T-helper 2 cell treated with Interferon-gamma antibody and Interleukin-4, amounts not matched to agents 5 μg/mL and 100 μg/mL, for 36 hours (primary cell): ENCODE results near the gene GLTP.
"Not testable (repeated sequence)": the region's sequence is repeated elsewhere in the genome, so short reads cannot be mapped to it uniquely, and the experiment has no call there.

Experiments used
- DNase-seq: peaks from one replicate; pipeline ENCODE4 v3.0.0; 2021; ENCODE audit warnings: low spot score
- H3K27ac Mint-ChIP-seq: one replicate; pipeline ENCODE4 v1.8.0; 2021; ENCODE audit warnings: mild to moderate bottlenecking, mixed read lengths
- H3K27me3 Mint-ChIP-seq: one replicate; pipeline ENCODE4 v1.8.0; 2021; ENCODE audit warnings: low read depth, mixed read lengths
- H3K36me3 Mint-ChIP-seq: one replicate; pipeline ENCODE4 v1.8.0; 2021; ENCODE audit warnings: low read depth, mixed read lengths
- H3K4me1 Mint-ChIP-seq: one replicate; pipeline ENCODE4 v1.8.0; 2021; ENCODE audit warnings: low read depth, mixed read lengths
- H3K4me3 Mint-ChIP-seq: one replicate; pipeline ENCODE4 v1.8.0; 2022; ENCODE audit warnings: mild to moderate bottlenecking, moderate library complexity, mixed read lengths
- H3K9me3 Mint-ChIP-seq: one replicate; pipeline ENCODE4 v1.8.0; 2021; ENCODE audit warnings: mixed read lengths

GLTP gene

GRCh38 chr12:109915171-109916040 is 35.1 kb upstream of the GLTP start:
- no peaks in the 10 kb centered on the region for H3K9me3 Mint-ChIP-seq
- H3K27ac Mint-ChIP-seq: peak overlapping the region; percentile 12
- H3K27me3 Mint-ChIP-seq: no peaks in the 10 kb centered on the region
- peaks cover 57% of the 10 kb centered on the region for H3K36me3 Mint-ChIP-seq
- H3K4me1 Mint-ChIP-seq: no peaks in the 10 kb centered on the region
- no peak for DNase-seq
- H3K4me3 Mint-ChIP-seq: no peak overlapping the region

DNA sequence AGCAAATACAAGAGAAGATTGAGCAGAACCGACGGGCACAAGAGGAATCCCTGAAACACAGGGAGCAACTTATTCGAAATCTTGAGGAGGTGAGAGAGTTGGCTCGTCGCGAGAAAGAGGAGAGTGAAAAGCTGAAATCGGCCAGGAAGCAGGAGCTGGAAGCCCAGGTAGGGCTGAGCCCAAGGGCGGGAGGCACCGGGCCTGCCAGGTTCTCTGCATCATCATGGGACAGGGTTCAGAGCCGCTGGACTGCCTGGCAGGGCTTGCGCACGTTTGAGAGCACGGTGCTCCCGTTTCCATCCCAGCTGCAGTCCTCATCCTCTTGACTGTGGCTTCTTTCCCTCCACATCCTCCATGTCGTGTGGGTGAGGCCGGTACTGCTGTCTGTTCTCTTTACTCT is 34.1 kb upstream of the GLTP start:
- no peaks in the 10 kb centered on the region for H3K4me1 Mint-ChIP-seq
- H3K4me3 Mint-ChIP-seq: no peak overlapping the region
- no peak for DNase-seq
- H3K27me3 Mint-ChIP-seq: no peaks in the 10 kb centered on the region
- H3K27ac Mint-ChIP-seq: no peak overlapping the region
- H3K36me3 Mint-ChIP-seq: peaks cover 53% of the 10 kb centered on the region
- H3K9me3 Mint-ChIP-seq: no peaks in the 10 kb centered on the region

- Mint-ChIP-seq H3K4me3 (no peak overlapping the region), H3K27ac (no peak overlapping the region), H3K9me3 (no peaks in the 10 kb centered on the region), H3K4me1 (no peaks in the 10 kb centered on the region), H3K27me3 (no peaks in the 10 kb centered on the region), H3K36me3 (peaks cover 63% of the 10 kb centered on the region)
- DNase-seq: no peak
Measured at GRCh38 chr12:109912855-109913321, 32.5 kb upstream of the GLTP start.

DNA sequence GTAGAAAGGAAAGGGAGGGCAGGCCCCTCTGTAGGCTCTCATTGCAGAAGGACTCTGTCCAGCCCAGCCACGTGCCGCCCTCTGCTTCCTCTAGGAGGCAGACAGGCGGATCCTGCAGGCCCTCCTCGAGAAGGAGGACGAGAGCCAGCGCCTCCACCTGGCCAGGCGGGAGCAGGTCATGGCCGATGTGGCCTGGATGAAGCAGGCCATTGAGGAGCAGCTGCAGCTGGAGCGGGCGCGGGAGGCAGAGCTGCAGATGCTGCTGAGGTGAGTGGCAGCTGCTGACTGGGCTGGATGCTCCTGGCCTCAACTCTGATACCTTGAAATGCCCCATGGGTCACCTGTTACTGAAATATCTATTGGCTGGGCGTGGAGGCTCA is 30.6 kb upstream of the GLTP start:
- Mint-ChIP-seq H3K27ac (no peak overlapping the region), H3K27me3 (no peaks in the 10 kb centered on the region), H3K36me3 (peaks cover 64% of the 10 kb centered on the region), H3K9me3 (no peaks in the 10 kb centered on the region), H3K4me3 (no peak overlapping the region), H3K4me1 (no peaks in the 10 kb centered on the region)
- peak; percentile 8 for DNase-seq

- DNase-seq: no peak
- H3K9me3 Mint-ChIP-seq: no peaks in the 10 kb centered on the region
- H3K27ac Mint-ChIP-seq: no peak overlapping the region
- peaks cover 64% of the 10 kb centered on the region for H3K36me3 Mint-ChIP-seq
- H3K4me1 Mint-ChIP-seq: no peaks in the 10 kb centered on the region
- H3K4me3 Mint-ChIP-seq: no peak overlapping the region
- H3K27me3 Mint-ChIP-seq: no peaks in the 10 kb centered on the region
Measured at GRCh38 chr12:109910254-109910968, 30.1 kb upstream of the GLTP start.

- DNase-seq: no peak
- Mint-ChIP-seq H3K9me3 (no peaks in the 10 kb centered on the region), H3K36me3 (peaks cover 54% of the 10 kb centered on the region), H3K27me3 (no peaks in the 10 kb centered on the region), H3K4me1 (peaks cover 5% of the 10 kb centered on the region), H3K4me3 (no peak overlapping the region), H3K27ac (no peak overlapping the region)
Measured at GRCh38 chr12:109905301-109905700, 25.0 kb upstream of the GLTP start.

DNA sequence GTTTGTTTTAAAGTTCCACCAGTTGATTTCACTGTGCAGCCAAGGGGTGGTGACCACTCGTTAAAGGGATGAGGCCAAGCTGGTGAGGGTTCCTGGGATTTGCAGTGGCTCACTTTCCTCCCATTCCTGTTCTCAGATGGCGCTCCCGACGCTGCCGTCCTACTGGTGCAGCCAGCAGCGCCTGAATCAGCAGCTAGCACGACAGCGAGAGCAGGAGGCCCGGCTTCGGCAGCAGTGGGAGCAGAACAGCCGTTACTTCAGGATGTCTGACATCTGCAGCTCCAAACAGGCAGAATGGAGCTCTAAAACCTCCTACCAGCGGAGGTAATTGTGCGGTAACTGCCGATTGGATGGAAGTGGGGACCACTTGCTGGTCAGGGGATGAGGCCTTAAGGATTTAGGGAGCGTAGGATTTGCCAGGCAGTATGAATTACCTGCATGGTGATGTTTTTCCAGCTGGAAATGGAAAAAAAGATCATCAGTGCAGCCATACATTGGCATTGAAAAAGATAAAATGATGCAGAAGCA is 22.6 kb upstream of the GLTP start:
- Mint-ChIP-seq H3K4me3 (no peak overlapping the region), H3K27me3 (no peaks in the 10 kb centered on the region), H3K4me1 (peaks cover 10% of the 10 kb centered on the region), H3K36me3 (peaks cover 42% of the 10 kb centered on the region), H3K9me3 (no peaks in the 10 kb centered on the region), H3K27ac (no peak overlapping the region)
- no peak for DNase-seq

DNA sequence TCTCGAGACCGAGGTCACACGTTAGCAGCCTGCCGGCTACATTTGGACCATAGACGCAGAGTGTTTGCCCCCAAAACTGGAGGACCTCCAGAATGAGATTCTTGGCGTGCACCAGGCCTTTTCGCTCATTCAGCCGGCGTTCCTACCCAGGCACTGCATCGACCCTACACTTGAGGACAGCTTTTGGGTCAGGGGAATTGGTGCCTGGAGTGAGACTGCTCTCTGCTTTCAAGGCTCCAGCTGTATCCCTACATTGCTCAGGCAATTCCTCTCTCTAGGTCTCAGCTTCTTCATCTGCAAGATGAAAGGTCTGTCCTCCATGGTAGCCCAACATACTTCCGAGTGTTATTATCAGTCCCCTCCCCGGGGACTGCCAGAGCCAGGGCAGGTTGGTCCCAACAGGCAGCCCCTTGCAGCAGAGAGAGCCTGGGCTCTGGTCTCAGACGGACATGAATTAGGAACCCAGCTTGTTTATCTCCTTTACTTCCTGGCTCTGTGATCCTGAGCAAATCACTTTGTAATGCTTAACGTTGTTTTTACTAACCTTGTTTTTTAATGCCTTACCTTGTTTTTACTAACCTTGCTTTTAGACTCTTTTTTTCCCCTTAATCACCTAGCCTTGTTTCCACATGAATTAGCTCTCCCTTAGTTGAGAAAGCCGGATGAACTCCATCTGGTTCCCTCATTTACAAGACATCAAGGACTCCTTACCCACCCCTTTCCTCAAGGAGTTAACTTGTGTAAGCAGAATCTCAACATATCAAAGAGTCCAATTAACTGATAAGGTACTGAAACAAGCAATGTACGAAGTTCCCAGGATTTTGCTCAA is 20.6 kb upstream of the GLTP start:
- Mint-ChIP-seq H3K4me1 (peaks cover 10% of the 10 kb centered on the region), H3K27me3 (no peaks in the 10 kb centered on the region), H3K27ac (peak overlapping the region; percentile 87), H3K36me3 (peaks cover 26% of the 10 kb centered on the region), H3K9me3 (no peaks in the 10 kb centered on the region), H3K4me3 (peak overlapping the region; percentile 85)
- no peak for DNase-seq

- peak within 1 kb of the TSS; percentile 98 for H3K27ac Mint-ChIP-seq
- H3K9me3 Mint-ChIP-seq: no peaks in the 10 kb centered on the region
- peak; percentile 68 for DNase-seq
- H3K27me3 Mint-ChIP-seq: no peaks in the 10 kb centered on the region
- H3K36me3 Mint-ChIP-seq: peaks cover 20% of the 10 kb centered on the region
- peaks cover 10% of the 10 kb centered on the region for H3K4me1 Mint-ChIP-seq
- H3K4me3 Mint-ChIP-seq: peak within 1 kb of the TSS; percentile 85
Measured at GRCh38 chr12:109899783-109900751, 19.7 kb upstream of the GLTP start, which contains the start of gene TCHP. TCHP (plus strand) TSS chr12:109900274; CDS start chr12:109903027, 2,753 bp downstream.

- not testable (repeated sequence) for H3K4me1 Mint-ChIP-seq, H3K9me3 Mint-ChIP-seq
- H3K36me3 Mint-ChIP-seq: peaks cover 12% of the 10 kb centered on the region
Measured at GRCh38 chr12:109899345-109899744, 19.0 kb upstream of the GLTP start.

DNA sequence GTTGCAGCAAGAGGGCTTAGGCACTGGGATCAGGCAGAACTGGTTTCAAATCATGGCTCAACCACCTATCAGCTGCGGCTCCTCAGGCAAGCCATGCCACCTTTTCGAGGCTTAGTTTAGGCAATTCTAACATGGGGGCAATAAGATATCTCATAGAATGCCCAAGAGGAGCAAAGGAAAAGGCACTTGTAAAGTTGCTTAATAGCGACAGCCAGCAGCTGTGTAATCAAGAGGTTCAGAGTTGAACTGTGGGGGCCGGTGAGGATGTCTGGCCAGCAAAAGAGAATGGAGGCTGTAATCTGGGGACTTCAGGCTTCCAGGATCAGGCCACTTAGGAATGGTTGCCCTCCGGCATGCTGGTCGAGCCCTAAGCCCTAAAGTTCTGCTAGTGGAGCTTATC is 16.7 kb upstream of the GLTP start:
- Mint-ChIP-seq H3K9me3 (no peaks in the 10 kb centered on the region), H3K4me1 (peaks cover 26% of the 10 kb centered on the region), H3K27me3 (peaks cover 3% of the 10 kb centered on the region), H3K4me3 (no peak overlapping the region), H3K27ac (no peak overlapping the region), H3K36me3 (peaks cover 2% of the 10 kb centered on the region)
- no peak for DNase-seq

More at GRCh38 chr12:109899345-109899744, 19.0 kb upstream of the GLTP start:
- peak overlapping the region; percentile 85 for H3K4me3 Mint-ChIP-seq
- not testable (repeated sequence) for H3K27me3 Mint-ChIP-seq, DNase-seq
- H3K27ac Mint-ChIP-seq: peak overlapping the region; percentile 98

DNA sequence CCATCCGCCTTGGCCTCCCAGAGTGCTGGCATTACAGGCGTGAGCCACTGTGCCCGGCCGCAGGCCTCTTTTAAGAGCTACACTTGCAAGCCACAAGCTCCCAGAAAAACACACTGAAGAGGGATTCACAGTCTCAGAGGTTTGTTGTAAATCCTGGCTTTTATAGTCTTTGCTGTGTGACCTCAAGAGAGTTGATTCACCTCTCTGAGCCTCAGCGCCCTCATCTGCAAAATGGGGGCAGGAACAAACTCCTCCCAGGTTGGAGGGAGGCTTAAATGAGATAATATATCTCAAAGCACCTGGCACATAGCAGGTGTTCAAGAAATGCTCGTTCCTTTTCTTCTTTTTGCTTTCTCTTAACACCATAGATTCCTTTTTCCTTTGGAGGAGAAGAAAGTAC is 15.8 kb upstream of the GLTP start:
- no peaks in the 10 kb centered on the region for H3K36me3 Mint-ChIP-seq
- H3K9me3 Mint-ChIP-seq: no peaks in the 10 kb centered on the region
- peaks cover 3% of the 10 kb centered on the region for H3K27me3 Mint-ChIP-seq
- no peak for DNase-seq
- H3K4me3 Mint-ChIP-seq: no peak overlapping the region
- H3K27ac Mint-ChIP-seq: no peak overlapping the region
- H3K4me1 Mint-ChIP-seq: peaks cover 25% of the 10 kb centered on the region

GRCh38 chr12:109894939-109895338 is 14.6 kb upstream of the GLTP start:
- no peak for DNase-seq
- H3K27ac Mint-ChIP-seq: no peak overlapping the region
- no peak overlapping the region for H3K4me3 Mint-ChIP-seq
- H3K27me3 Mint-ChIP-seq: peaks cover 3% of the 10 kb centered on the region
- no peaks in the 10 kb centered on the region for H3K9me3 Mint-ChIP-seq
- H3K4me1 Mint-ChIP-seq: peaks cover 22% of the 10 kb centered on the region
- H3K36me3 Mint-ChIP-seq: no peaks in the 10 kb centered on the region
